ENCODE data around the gene C19orf85.

The C19orf85 gene

DNA sequence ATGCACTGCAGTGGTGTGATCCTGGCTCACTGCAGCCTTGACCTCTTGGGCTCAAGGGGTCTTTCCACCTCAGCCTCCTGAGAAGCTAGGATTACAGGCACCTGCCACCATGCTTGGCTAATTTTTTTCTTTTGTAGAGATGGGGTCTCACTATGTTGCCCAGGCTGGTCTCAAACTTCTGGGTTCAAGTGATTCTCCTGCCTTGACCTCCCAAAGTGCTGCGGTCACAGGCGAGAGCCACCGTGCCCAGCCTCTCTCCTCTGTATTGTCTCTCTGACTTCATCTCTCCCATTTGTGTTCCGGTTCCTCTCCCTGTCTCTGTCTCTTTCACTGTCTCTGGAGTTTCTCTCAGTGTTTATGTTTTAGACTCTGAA, 1.7 kb upstream of the C19orf85 start:
- FAIRE-seq = no peak
- DNase-seq (ENCODE audit: insufficient read length, low spot score) = no peak
- TF ChIP-seq POLR2A (IDR thresholded peaks at IDR 0.05; ENCODE audit: low read depth, low read length) = no peak
- no peak for TF ChIP-seq POU2F2 (IDR thresholded peaks at IDR 0.05; ENCODE audit: low read depth, low read length)
- TF ChIP-seq PAX5 (IDR thresholded peaks at IDR 0.05; ENCODE audit: insufficient read depth, low read length, severe bottlenecking) = no peak

DNA sequence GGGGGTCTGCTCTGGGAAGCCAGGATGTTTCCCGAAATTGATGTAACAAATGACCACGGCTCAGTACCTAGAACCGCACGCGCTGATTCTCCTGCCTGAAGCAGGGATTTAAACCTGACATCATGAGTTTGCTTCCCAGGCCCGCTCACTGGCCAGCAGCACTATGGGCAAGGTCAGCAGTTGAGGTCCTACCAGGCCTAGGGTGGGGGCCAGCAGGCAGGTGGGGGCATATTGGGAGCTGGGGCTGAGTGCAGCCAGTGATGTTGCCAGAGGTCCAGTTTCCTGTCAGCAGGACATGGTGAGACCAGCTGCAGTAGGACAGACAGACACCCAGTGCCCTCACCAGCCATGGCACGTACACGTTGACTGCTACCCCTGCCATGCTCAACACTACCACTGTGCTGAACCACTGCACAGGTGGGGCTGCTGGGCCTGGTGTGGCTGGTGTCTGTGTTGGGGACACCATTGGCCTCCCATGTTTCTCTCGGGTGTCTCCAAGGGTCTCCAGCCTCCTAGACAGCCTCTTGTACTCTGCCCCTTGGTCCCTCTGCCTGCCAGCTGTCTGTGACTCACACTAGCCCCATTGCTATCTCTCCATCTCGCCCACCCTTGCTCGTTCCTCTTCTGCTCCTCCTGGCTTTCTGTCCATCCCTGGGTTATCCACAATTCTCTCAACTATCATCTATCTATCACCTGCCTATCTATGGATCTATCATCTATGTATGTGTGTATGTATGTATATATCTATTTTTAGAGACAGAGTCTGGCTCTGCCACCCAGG, 1.1 kb upstream of the C19orf85 start:
- TF ChIP-seq PAX5 (IDR thresholded peaks at IDR 0.05; ENCODE audit: insufficient read depth, low read length, severe bottlenecking) (no peak), SPI1 (IDR thresholded peaks at IDR 0.05; ENCODE audit: low read depth, low read length) (no peak), POLR2A (IDR thresholded peaks at IDR 0.05; ENCODE audit: low read depth, low read length) (no peak), POLR2AphosphoS5 (IDR thresholded peaks at IDR 0.05; ENCODE audit: low read depth, low read length) (no peak), TAF1 (IDR thresholded peaks at IDR 0.05; ENCODE audit: low read depth, low read length) (no peak), POU2F2 (IDR thresholded peaks at IDR 0.05; ENCODE audit: low read depth, low read length) (no peak)
- FAIRE-seq (no peak), DNase-seq (ENCODE audit: insufficient read length, low spot score) (no peak)

DNA sequence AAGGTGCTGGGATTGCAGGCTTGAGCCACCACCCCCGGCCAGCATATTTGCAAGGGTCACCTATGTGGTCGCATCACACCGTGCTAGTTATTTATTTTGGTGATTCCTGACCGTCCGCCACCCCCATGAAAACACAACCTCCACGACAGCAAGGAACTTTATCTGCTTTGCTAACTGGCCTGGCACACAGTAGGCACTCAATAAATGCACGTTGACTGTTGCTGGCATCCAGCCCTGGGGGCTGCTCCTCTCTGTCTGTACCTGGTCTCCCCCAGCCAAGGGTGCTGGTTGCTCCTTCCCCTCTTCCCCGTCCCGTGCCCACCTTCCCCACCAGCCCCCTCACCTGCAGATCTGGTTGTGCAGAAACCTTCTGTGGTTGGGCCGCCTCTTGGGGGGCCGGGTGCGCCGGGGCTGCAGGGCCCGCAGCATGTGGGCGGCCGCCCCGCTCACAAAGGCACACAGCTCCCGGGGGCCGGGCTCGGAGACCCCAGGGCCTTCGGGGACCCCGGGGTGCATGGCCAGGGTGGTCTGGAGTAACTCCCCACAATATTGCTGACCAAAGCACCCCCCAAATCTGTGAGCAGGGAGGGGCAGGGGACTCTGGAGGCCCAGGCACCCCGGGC, 401 bp downstream of the C19orf85 start:
- DNase-seq (ENCODE audit: insufficient read length, low spot score) (no peak), FAIRE-seq (no peak)
- TF ChIP-seq POLR2AphosphoS5 (IDR thresholded peaks at IDR 0.05; ENCODE audit: low read depth, low read length) (no peak), POU2F2 (IDR thresholded peaks at IDR 0.05; ENCODE audit: low read depth, low read length) (no peak), TAF1 (IDR thresholded peaks at IDR 0.05; ENCODE audit: low read depth, low read length) (no peak), PAX5 (IDR thresholded peaks at IDR 0.05; ENCODE audit: insufficient read depth, low read length, severe bottlenecking) (no peak), POLR2A (IDR thresholded peaks at IDR 0.05; ENCODE audit: low read depth, low read length) (no peak)

DNA sequence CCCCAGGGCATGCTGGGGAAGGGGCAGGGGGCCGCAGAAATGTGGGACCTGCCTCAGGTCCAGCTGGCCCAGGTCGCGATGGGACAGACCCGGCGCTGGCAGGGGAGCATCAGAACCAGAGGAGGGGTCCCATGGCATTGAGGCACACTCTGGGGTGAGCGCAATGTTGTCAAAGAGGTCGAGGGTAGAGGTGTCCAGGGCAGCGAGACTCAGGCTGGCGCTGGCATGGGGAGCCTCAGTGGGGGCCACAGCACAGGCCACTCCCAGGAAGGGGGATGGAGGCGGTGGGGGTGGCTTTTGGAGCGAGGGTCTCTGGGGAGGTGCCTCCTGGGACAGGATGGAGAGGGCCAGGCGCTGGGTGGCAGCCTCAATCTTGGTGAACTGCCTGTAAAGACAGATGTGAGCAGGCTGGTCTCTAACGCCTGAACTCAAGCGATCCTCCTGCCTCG, 944 bp downstream of the C19orf85 start:
- TF ChIP-seq PAX5 (IDR thresholded peaks at IDR 0.05; ENCODE audit: insufficient read depth, low read length, severe bottlenecking) (no peak), TAF1 (IDR thresholded peaks at IDR 0.05; ENCODE audit: low read depth, low read length) (no peak), POLR2AphosphoS5 (IDR thresholded peaks at IDR 0.05; ENCODE audit: low read depth, low read length) (no peak), POU2F2 (IDR thresholded peaks at IDR 0.05; ENCODE audit: low read depth, low read length) (no peak), SPI1 (IDR thresholded peaks at IDR 0.05; ENCODE audit: low read depth, low read length) (no peak), POLR2A (IDR thresholded peaks at IDR 0.05; ENCODE audit: low read depth, low read length) (no peak)
- DNase-seq (ENCODE audit: insufficient read length, low spot score) (no peak), FAIRE-seq (no peak)

DNA sequence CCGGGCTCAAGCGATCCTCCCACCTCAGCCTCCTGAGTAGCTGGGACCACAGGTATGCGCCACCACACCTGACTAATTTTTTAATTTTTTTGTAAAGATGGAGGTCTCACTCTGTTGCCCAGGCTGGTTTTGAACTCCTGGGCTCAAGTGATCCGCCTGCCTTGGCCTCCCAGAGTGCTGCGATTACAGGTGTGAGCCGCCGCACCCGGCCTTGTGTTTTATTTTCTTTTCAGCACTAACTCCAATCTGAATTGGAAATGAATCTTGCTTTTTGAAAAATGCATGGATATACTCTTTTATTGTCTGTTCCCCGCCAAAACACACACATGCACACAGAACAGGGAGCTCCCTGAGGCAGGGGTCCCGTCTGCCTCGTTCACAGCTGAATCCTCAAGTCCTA, 1.8 kb downstream of the C19orf85 start:
- no peak for FAIRE-seq

DNA sequence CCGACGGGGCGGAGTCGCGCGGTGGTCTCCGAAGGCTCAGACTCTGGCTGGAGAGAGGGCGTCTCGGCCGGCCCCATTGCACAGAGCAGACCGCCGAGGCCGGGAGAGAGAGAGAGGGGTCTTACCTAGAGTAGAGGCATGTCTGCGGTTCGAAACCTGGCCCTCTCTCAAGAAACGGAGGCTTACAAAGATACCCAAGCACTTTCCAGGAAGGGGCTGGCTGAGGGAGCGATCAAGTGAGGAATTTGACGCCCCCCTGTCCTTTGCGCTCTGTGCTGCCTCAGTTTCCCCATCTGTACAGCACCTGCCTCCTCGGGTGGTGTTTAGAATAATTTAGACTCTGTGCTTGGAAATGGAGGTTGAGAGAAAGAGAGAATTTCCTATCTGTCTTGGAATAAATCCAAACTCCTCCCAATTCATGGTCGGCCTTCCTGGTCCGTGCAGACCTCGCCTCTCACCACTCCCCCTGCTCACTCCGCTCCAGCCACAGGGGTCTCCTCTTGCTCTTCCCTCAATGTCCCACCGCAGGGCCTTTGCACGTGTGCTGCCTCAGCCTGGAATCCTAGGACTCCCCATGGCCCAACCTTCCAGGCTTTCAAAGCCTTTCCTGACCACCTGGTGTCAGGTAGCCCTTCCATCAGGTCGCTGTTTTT, 2.5 kb downstream of the C19orf85 start:
- peak; percentile 5 for FAIRE-seq
- DNase-seq (ENCODE audit: insufficient read length, low spot score) = no peak
- TF ChIP-seq POU2F2 (IDR thresholded peaks at IDR 0.05; ENCODE audit: low read depth, low read length) (no peak), SPI1 (IDR thresholded peaks at IDR 0.05; ENCODE audit: low read depth, low read length) (no peak), POLR2A (IDR thresholded peaks at IDR 0.05; ENCODE audit: low read depth, low read length) (no peak), POLR2AphosphoS5 (IDR thresholded peaks at IDR 0.05; ENCODE audit: low read depth, low read length) (no peak), TAF1 (IDR thresholded peaks at IDR 0.05; ENCODE audit: low read depth, low read length) (no peak), PAX5 (IDR thresholded peaks at IDR 0.05; ENCODE audit: insufficient read depth, low read length, severe bottlenecking) (no peak)

More for the DNA sequence above, 1.8 kb downstream of the C19orf85 start:
- no peak for TF ChIP-seq TAF1 (IDR thresholded peaks at IDR 0.05; ENCODE audit: low read depth, low read length)
- TF ChIP-seq POU2F2 (IDR thresholded peaks at IDR 0.05; ENCODE audit: low read depth, low read length) = no peak
- no peak for TF ChIP-seq POLR2A (IDR thresholded peaks at IDR 0.05; ENCODE audit: low read depth, low read length)
- TF ChIP-seq POLR2AphosphoS5 (IDR thresholded peaks at IDR 0.05; ENCODE audit: low read depth, low read length) = no peak
- no peak for TF ChIP-seq SPI1 (IDR thresholded peaks at IDR 0.05; ENCODE audit: low read depth, low read length)
- no peak for TF ChIP-seq PAX5 (IDR thresholded peaks at IDR 0.05; ENCODE audit: insufficient read depth, low read length, severe bottlenecking)
- DNase-seq (ENCODE audit: insufficient read length, low spot score) = no peak

DNA sequence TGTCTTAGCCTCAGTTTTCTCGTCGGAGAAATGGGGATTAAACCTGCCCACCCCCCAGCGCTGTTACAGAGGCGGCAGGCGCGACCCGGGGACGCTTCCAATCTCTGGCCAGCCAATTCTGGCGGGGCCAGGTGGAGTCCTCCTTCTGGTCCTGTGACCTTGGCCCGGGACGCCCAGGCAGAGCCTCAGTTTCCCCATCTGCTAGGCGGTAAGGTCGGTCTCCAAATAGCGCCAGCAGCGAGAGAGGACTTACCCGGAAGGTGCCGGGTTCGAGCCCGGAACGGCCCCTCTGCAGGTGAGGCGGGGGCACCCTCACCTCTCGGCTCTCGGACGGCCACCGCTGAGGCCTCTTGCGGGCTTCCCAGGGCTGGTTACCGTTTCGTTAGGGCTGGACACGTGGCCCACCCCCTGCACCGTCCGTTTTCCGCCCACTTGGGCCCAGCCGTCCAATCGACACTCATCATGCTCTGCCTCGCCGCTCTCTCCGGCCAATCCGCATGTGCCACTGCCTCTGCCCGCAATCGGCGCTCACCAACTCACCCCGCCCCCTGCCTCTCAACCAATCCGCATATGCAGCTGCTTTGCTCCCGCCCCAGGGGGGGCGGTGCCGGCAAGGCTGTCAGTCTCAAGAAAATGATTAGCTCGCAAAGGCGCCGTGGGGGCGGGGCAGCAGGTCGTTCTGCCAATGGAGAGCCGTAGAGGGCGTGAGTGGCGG, 3.1 kb downstream of the C19orf85 start, which contains the start of gene ISOC2:
Gene ISOC2, minus strand, starts transcription at position 384 of the 715 bp plus-strand sequence. CDS start 5,156 bp downstream, outside the sequence.
- FAIRE-seq (peak; percentile 100), DNase-seq (ENCODE audit: insufficient read length, low spot score) (peak; percentile 100)
- TF ChIP-seq POU2F2 (IDR thresholded peaks at IDR 0.05; ENCODE audit: low read depth, low read length) (no peak), PAX5 (IDR thresholded peaks at IDR 0.05; ENCODE audit: insufficient read depth, low read length, severe bottlenecking) (no peak), POLR2A (IDR thresholded peaks at IDR 0.05; ENCODE audit: low read depth, low read length) (peak; percentile 82), TAF1 (IDR thresholded peaks at IDR 0.05; ENCODE audit: low read depth, low read length) (0 out of 2 replicates have a peak, but pooled peaks have one; percentile 13), SPI1 (IDR thresholded peaks at IDR 0.05; ENCODE audit: low read depth, low read length) (no peak), POLR2AphosphoS5 (IDR thresholded peaks at IDR 0.05; ENCODE audit: low read depth, low read length) (peak; percentile 78)

DNA sequence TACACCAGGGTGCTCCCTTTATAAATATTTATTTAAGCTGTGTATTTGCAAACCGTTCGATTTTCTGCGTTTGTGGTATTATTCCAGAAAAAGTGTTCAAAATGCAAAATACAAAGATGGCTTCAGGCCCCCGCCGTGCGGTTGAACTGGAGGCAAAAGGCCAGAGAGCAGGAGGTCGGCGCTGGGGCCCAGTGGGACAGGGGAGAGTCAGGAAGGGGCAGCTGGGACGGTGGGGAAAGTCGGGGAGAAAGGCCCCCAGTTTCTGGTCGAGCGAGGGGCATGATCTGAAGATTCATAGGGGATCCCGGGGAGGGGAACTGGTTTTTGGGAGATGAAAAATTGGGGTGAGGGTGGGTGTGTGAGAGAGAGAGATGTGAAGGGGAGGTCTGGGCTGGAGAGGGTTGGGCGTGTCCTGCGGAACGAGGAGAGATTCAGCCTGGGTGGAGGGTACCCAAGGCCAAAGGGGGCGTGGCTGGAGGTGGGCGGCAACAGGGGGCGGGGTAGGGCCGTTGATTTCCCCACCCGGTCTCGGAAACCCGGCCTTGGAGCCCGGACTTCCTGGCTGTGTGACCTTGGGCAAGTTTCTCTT, 3.8 kb downstream of the C19orf85 start:
- DNase-seq (ENCODE audit: insufficient read length, low spot score) = no peak
- TF ChIP-seq TAF1 (IDR thresholded peaks at IDR 0.05; ENCODE audit: low read depth, low read length) (no peak), POLR2A (IDR thresholded peaks at IDR 0.05; ENCODE audit: low read depth, low read length) (no peak), PAX5 (IDR thresholded peaks at IDR 0.05; ENCODE audit: insufficient read depth, low read length, severe bottlenecking) (no peak), POLR2AphosphoS5 (IDR thresholded peaks at IDR 0.05; ENCODE audit: low read depth, low read length) (no peak), SPI1 (IDR thresholded peaks at IDR 0.05; ENCODE audit: low read depth, low read length) (no peak), POU2F2 (IDR thresholded peaks at IDR 0.05; ENCODE audit: low read depth, low read length) (no peak; the same call in 1 of the 2 replicates)
- FAIRE-seq = peak; percentile 57
